Measurements from ENCODE around the gene MED13L.

- TF ChIP-seq POLR2A (IDR thresholded peaks at IDR 0.05) (no peak), CTCF (IDR thresholded peaks at IDR 0.05) (no peak), POLR2AphosphoS5 (IDR thresholded peaks at IDR 0.05) (no peak)
These were observed 95.0 kb downstream of the MED13L start for GRCh38 chr12:116182359-116183063.
